Hepatocyte (in vitro differentiated cells): Measurements from ENCODE around the gene NFU1. TPM values are rescaled to one million over a fixed set of nuclear protein-coding genes. Genes with fewer than 3 reads are reported as not detected.

Source experiments
- DNase-seq: peaks from one replicate; pipeline ENCODE4 v3.0.0-alpha.2; 2016; ENCODE audit warnings: low spot score
- H2AFZ ChIP-seq: fragments of 200-600 bp; sonication (generic); 2 replicates; pipeline ENCODE4 v1.6.0; 2016; ENCODE audit warnings: antibody characterized with exemption, mild to moderate bottlenecking
- H3K27ac ChIP-seq: fragments of 200-600 bp; sonication (generic); 2 replicates; pipeline ENCODE4 v1.5.1; 2016; ENCODE audit warnings: mild to moderate bottlenecking
- H3K27me3 ChIP-seq: fragments of 200-600 bp; sonication (generic); 2 replicates; pipeline ENCODE4 v1.6.1; 2016
- H3K36me3 ChIP-seq: fragments of 200-600 bp; sonication (generic); replicated peaks from 2 replicates; pipeline ENCODE4 v1.5.1; 2016; ENCODE audit warnings: low read depth; ENCODE audit not compliant: insufficient read depth
- H3K4me1 ChIP-seq: fragments of 200-600 bp; sonication (generic); 2 replicates; pipeline ENCODE4 v1.5.1; 2016; ENCODE audit warnings: mild to moderate bottlenecking, moderate library complexity; ENCODE audit not compliant: insufficient read depth
- H3K4me2 ChIP-seq: fragments of 200-600 bp; sonication (generic); 2 replicates; pipeline ENCODE4 v1.6.0; 2016
- H3K4me3 ChIP-seq: fragments of 200-600 bp; sonication (generic); 2 replicates; pipeline ENCODE4 v1.5.1; 2016; ENCODE audit warnings: mild to moderate bottlenecking
- H3K79me2 ChIP-seq: fragments of 200-600 bp; sonication (generic); 2 replicates; pipeline ENCODE4 v1.6.0; 2017; ENCODE audit warnings: mild to moderate bottlenecking
- H3K9me2 ChIP-seq: fragments of 200-600 bp; sonication (generic); replicated peaks from 2 replicates; pipeline ENCODE4 v1.6.0; 2017; ENCODE audit warnings: mild to moderate bottlenecking; ENCODE audit not compliant: insufficient read depth
- H3K9me3 ChIP-seq: fragments of 200-600 bp; sonication (generic); 2 replicates; pipeline ENCODE4 v1.5.1; 2016; ENCODE audit warnings: low read depth, mild to moderate bottlenecking
- H4K20me1 ChIP-seq: fragments of 200-600 bp; sonication (generic); 2 replicates; pipeline ENCODE4 v1.6.0; 2016; ENCODE audit warnings: mild to moderate bottlenecking; ENCODE audit not compliant: insufficient read depth, poor library complexity, severe bottlenecking
- EZH2 ChIP-seq: fragments of 200-600 bp; sonication (generic); IDR thresholded peaks from 2 replicates; pipeline ENCODE4 v1.6.1; 2016; ENCODE audit warnings: antibody characterized with exemption, mild to moderate bottlenecking, borderline replicate concordance
- EZH2phosphoT487 ChIP-seq: fragments of 200-600 bp; sonication (generic); IDR thresholded peaks from one replicate; pipeline ENCODE4 v1.6.1; 2018; ENCODE audit warnings: antibody characterized with exemption, mild to moderate bottlenecking, low read depth, moderate library complexity; ENCODE audit not compliant: unreplicated experiment, severe bottlenecking
- WGBS: methylation state at CpG from one replicate; pipeline ENCODE4 v1.1.6; 2016; ENCODE audit warnings: low lambda C conversion rate; ENCODE audit errors: missing lambda C conversion rate; 5-methylcytosine and 5-hydroxymethylcytosine counted together
- polyA plus RNA-seq: library from polyadenylated mRNA; unstranded; fragments of >200 nt; fragmentation: Nextera tagmentation; extraction: Ambion mirVana; gene quantifications from 2 replicates; pipeline ENCODE4 v1.2.1, GENCODE V29; 2016
- total RNA-seq: library from RNA; depleted of rRNA; stranded (reverse); fragments of >200 nt; gene quantifications from 2 replicates; pipeline ENCODE4 v1.2.3, GENCODE V29; 2014
- TF ChIP-seq, protein P1 (sequence below): fragments of 200-600 bp; sonication (generic); IDR thresholded peaks from 2 replicates; pipeline ENCODE4 v1.5.1; 2016; ENCODE audit warnings: antibody characterized with exemption, mild to moderate bottlenecking; ENCODE audit not compliant: poor library complexity

NFU1 gene
- total and polyA plus RNA-seq, 2 experiments from 2014 or later = 50.6 to 79.1 TPM

DNA sequence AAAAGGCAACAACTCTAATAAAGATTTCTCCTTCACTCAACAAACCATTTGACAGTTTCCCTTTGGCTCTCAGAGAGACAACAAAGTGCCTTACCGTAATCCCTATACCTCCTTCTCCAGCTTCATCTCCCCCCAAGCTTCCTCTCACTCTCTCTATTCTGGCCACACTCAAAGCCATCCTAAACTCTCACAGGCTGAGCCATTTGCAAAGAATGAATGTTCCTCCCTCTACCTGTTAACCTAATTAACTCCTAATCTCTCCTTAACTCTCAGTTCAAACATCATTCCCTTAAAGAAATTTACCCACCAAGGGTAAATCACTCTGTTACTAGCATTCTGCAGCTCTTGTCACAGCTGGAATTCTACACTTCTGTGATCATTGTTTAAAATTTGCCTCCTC is 88.5 kb downstream of the NFU1 start:
- Histone ChIP-seq H3K4me2 (no peak overlapping the region), H4K20me1 (no peaks in the 10 kb centered on the region), H3K27me3 (no peaks in the 10 kb centered on the region), H3K9me2 (no peaks in the 10 kb centered on the region), H3K36me3 (peaks cover 9% of the 10 kb centered on the region), H3K27ac (no peak overlapping the region), H3K4me1 (no peaks in the 10 kb centered on the region), H3K79me2 (peaks cover 30% of the 10 kb centered on the region), H3K4me3 (no peak overlapping the region), H3K9me3 (no peaks in the 10 kb centered on the region), H2AFZ (no peak overlapping the region)
- WGBS = 90% methylated on average over 1 of the region's 1 CpG
- TF ChIP-seq EZH2phosphoT487 (no peak), EZH2 (no peak)
- TF ChIP-seq, protein P1, sequence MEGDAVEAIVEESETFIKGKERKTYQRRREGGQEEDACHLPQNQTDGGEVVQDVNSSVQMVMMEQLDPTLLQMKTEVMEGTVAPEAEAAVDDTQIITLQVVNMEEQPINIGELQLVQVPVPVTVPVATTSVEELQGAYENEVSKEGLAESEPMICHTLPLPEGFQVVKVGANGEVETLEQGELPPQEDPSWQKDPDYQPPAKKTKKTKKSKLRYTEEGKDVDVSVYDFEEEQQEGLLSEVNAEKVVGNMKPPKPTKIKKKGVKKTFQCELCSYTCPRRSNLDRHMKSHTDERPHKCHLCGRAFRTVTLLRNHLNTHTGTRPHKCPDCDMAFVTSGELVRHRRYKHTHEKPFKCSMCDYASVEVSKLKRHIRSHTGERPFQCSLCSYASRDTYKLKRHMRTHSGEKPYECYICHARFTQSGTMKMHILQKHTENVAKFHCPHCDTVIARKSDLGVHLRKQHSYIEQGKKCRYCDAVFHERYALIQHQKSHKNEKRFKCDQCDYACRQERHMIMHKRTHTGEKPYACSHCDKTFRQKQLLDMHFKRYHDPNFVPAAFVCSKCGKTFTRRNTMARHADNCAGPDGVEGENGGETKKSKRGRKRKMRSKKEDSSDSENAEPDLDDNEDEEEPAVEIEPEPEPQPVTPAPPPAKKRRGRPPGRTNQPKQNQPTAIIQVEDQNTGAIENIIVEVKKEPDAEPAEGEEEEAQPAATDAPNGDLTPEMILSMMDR = no peak
- DNase-seq = no peak

Other genes with a start within 250 kb of the NFU1 start
- gene GFPT1, start 50.2 kb downstream of the NFU1 start, total RNA-seq = 75.4 and 80.0 TPM in 2 replicates
- 58.2 and 62.7 TPM in 2 replicates for gene GFPT1, start 50.2 kb downstream of the NFU1 start, polyA plus RNA-seq
- 23.2 and 30.1 TPM in 2 replicates for gene AAK1, start 206.3 kb upstream of the NFU1 start, total RNA-seq
- gene AAK1, start 206.3 kb upstream of the NFU1 start, polyA plus RNA-seq = 30.8 and 44.4 TPM in 2 replicates